Uterine smooth muscle cell (primary cell): ENCODE measurements around the gene DENND6B. TPM values are rescaled to one million over a fixed set of nuclear protein-coding genes. Genes with fewer than 3 reads are reported as not detected.

Experiments used
- total RNA-seq: library from RNA; depleted of rRNA; stranded (reverse); fragments of >200 nt; gene quantifications from 2 replicates; pipeline ENCODE4 v1.2.3, GENCODE V29; 2014

The DENND6B gene, protein sequence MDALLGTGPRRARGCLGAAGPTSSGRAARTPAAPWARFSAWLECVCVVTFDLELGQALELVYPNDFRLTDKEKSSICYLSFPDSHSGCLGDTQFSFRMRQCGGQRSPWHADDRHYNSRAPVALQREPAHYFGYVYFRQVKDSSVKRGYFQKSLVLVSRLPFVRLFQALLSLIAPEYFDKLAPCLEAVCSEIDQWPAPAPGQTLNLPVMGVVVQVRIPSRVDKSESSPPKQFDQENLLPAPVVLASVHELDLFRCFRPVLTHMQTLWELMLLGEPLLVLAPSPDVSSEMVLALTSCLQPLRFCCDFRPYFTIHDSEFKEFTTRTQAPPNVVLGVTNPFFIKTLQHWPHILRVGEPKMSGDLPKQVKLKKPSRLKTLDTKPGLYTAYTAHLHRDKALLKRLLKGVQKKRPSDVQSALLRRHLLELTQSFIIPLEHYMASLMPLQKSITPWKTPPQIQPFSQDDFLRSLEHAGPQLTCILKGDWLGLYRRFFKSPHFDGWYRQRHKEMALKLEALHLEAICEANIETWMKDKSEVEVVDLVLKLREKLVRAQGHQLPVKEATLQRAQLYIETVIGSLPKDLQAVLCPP
- 1.5 and 2.7 TPM in 2 replicates for total RNA-seq

GRCh38 chr22:50326956-50327710, at the start of gene DENND6B:
Gene DENND6B, minus strand, starts transcription at chr22:50327012. Its CDS starts 24 bp downstream, at chr22:50326988.

DNA sequence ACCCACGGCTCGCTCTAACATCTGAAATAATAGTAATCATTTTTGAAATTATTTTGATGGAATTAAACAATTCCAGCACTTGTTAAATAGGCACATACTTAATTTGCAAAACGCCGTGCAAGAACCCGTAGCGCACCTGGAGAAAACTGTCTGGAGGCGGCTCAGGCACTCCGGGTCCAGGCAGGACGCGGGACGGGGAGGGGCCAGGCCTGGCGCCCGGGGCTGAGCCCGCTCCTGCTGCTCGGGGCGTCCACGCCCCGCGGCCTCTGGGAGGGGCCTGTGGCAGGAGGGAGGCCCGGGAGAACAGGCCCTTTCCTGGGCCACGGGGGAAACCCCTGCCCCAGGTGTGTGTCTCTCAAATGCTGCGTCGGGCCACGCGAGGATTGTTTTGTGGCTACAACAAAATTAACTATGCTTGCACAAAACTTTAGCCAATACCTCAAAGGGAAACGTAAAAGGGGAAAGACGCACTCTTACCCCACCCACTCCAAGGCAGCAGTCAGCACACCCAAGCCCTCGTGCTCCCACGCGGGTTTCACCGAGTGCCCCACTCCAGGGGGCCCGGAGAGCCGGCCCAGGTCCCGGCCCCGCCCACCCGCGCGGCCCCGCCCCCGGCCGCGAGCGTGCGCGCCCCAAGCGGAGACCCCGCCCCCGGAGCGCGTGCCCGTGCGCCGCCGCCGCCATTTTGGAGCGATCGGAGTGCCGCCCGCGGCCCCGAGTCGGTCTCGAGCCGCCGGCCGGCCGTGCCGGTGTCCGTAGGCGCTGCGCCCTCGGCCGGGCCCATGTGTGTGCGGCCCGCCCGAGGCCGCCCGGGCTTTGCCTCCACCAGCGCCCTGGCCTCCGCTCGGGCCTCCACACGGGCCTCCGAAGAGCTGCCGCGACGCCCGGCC, 16.1 kb upstream of the DENND6B start, which contains the start of gene PPP6R2:
TSS of gene PPP6R2 (plus strand) at position 677 of the 890 bp plus-strand sequence. CDS start 50,582 bp downstream, outside the sequence.

DNA sequence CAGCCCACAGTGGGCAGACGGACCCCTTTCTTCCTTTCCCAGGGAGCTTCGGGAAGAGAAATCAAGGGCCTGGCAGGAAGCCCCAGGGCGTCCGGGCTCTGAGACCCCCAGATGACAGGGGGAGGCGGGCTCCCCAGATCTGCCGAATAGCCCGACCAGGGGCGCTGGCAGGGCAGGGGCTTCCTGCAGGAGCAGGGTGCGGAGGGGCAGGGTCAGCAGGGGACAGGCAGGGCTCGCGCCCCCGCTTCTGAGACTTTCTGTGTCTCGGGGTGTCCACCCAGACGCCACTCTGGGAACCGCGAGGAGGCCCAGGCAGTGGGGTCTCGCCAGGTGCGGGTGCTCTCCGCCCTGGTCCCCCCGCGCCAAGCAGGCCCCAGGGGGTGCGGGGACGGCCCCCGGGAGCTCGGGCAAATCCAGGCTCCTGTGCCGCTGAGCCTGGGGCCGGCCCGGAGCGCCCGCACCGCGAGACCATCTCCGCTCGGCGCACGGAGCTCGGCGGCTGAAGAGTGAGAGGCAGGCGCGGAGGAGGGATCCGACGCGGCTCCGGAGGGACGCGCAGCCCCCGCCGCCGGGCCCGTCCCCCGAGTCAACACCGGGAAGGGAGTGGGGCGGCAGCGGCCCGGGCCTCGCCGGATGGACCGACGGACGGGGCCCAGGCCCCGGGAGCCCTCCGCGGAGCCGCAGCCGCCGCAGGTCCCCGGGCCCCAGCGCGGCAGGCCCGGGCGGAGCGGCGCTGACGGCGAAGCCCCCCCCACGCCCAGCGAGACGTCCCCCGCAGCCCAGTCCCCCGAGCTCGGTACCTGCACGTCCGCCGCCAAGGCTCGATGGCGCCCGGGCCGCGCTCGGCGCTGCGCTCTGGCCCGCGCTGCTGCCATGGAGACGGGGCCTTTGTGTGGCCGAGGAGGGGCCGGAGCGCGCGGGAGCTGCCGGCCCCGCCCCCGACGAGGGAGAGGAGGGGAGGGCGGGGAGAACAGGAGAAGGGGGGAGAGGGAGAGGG, 19.8 kb downstream of the DENND6B start, which contains the start of gene PLXNB2:
TSS of gene PLXNB2 (minus strand) at position 894 of the 997 bp plus-strand sequence. CDS start 17,062 bp downstream, outside the sequence.

GRCh38 chr22:50269970-50270665, 56.7 kb downstream of the DENND6B start, which contains the start of gene MAPK11:
Gene MAPK11, minus strand, starts transcription at chr22:50270380. Its CDS starts 88 bp downstream, at chr22:50270292.

GRCh38 chr22:50261615-50262459, 65.0 kb downstream of the DENND6B start, which contains the start of gene MAPK12:
Gene MAPK12, minus strand, starts transcription at chr22:50261683. Its CDS starts 174 bp downstream, at chr22:50261509.

Other genes with a start within 250 kb of the DENND6B start
- 0.12 TPM in 1 of 2 replicates, not detected in the other for gene MLC1, start 241.6 kb downstream of the DENND6B start, total RNA-seq
- gene MOV10L1, start 237.0 kb downstream of the DENND6B start, total RNA-seq: 1.7 and 5.1 TPM in 2 replicates
- gene PANX2, start 156.3 kb downstream of the DENND6B start, total RNA-seq: 0.37 and 0.66 TPM in 2 replicates
- 30.1 and 33.0 TPM in 2 replicates for gene TRABD, start 141.1 kb downstream of the DENND6B start, total RNA-seq
- gene SELENOO, start 126.0 kb downstream of the DENND6B start, total RNA-seq: 25.6 and 28.3 TPM in 2 replicates
- gene TUBGCP6, start 82.0 kb downstream of the DENND6B start, total RNA-seq: 37.0 and 37.6 TPM in 2 replicates
- gene HDAC10, start 75.7 kb downstream of the DENND6B start, total RNA-seq: 30.1 and 40.7 TPM in 2 replicates
- gene MAPK12, start 65.3 kb downstream of the DENND6B start, total RNA-seq: 41.2 and 46.6 TPM in 2 replicates
- gene MAPK11, start 56.6 kb downstream of the DENND6B start, total RNA-seq: 7.4 and 8.6 TPM in 2 replicates
- gene PLXNB2, start 19.4 kb downstream of the DENND6B start, total RNA-seq: 118 and 202 TPM in 2 replicates
- gene PPP6R2, start 16.3 kb upstream of the DENND6B start, total RNA-seq: 72.0 and 73.0 TPM in 2 replicates
- gene SBF1, start 148.0 kb upstream of the DENND6B start, total RNA-seq: 83.4 and 118 TPM in 2 replicates
- 1.8 and 7.0 TPM in 2 replicates for gene ADM2, start 154.5 kb upstream of the DENND6B start, total RNA-seq
- gene MIOX, start 159.8 kb upstream of the DENND6B start, total RNA-seq: not detected in 2 replicates
- gene LMF2, start 180.7 kb upstream of the DENND6B start, total RNA-seq: 48.0 and 51.4 TPM in 2 replicates
- gene NCAPH2, start 181.2 kb upstream of the DENND6B start, total RNA-seq: 36.0 and 79.0 TPM in 2 replicates
- 2.7 and 4.5 TPM in 2 replicates for gene SCO2, start 198.6 kb upstream of the DENND6B start, total RNA-seq
- gene TYMP, start 203.0 kb upstream of the DENND6B start, total RNA-seq: 5.1 and 12.5 TPM in 2 replicates
- 0.11 and 0.62 TPM in 2 replicates for gene KLHDC7B, start 218.9 kb upstream of the DENND6B start, total RNA-seq
- gene SYCE3, start 235.9 kb upstream of the DENND6B start, total RNA-seq: not detected in 2 replicates